Measurements from ENCODE around the gene COL28A1. TPM values are rescaled to one million over a fixed set of nuclear protein-coding genes. Genes with fewer than 3 reads are reported as not detected.

COL28A1 gene
- total RNA-seq, 1 donor = under 0.01 TPM

- TF ChIP-seq CTCF (IDR thresholded peaks at IDR 0.05; ENCODE audit: insufficient read depth, low read depth, low read length) = no peak
- no peak for DNase-seq (ENCODE audit: low read depth)
- no peak overlapping the region for H3K4me3 ChIP-seq (ENCODE audit: low read depth, low read length)
These were observed 835 bp upstream of the COL28A1 start for GRCh38 chr7:7536396-7537019.

GRCh38 chr7:7533831-7534430 lies 1.7 kb downstream of the COL28A1 start:
- no peak for TF ChIP-seq CTCF (IDR thresholded peaks at IDR 0.05; ENCODE audit: insufficient read depth, low read depth, low read length)
- no peak overlapping the region for H3K4me3 ChIP-seq (ENCODE audit: low read depth, low read length)
- DNase-seq (ENCODE audit: low read depth) = no peak

GRCh38 chr7:7529328-7529727 lies 6.3 kb downstream of the COL28A1 start:
- H3K4me3 ChIP-seq (ENCODE audit: low read depth, low read length) = no peak overlapping the region
- no peak for TF ChIP-seq CTCF (IDR thresholded peaks at IDR 0.05; ENCODE audit: insufficient read depth, low read depth, low read length)
- no peak for DNase-seq (ENCODE audit: low read depth)

- TF ChIP-seq CTCF (IDR thresholded peaks at IDR 0.05; ENCODE audit: insufficient read depth, low read depth, low read length) = no peak
- DNase-seq (ENCODE audit: low read depth) = no peak
These were observed 8.6 kb downstream of the COL28A1 start for GRCh38 chr7:7527047-7527446.

GRCh38 chr7:7526006-7526405 lies 9.7 kb downstream of the COL28A1 start:
- no peak overlapping the region for H3K4me3 ChIP-seq (ENCODE audit: low read depth, low read length)
- no peak for TF ChIP-seq CTCF (IDR thresholded peaks at IDR 0.05; ENCODE audit: insufficient read depth, low read depth, low read length)
- no peak for DNase-seq (ENCODE audit: low read depth)

More at GRCh38 chr7:7527047-7527446, 8.6 kb downstream of the COL28A1 start:
- no peak overlapping the region for H3K4me3 ChIP-seq (ENCODE audit: low read depth, low read length)

- no peak for DNase-seq (ENCODE audit: low read depth)
- H3K4me3 ChIP-seq (ENCODE audit: low read depth, low read length) = no peak overlapping the region
- TF ChIP-seq CTCF (IDR thresholded peaks at IDR 0.05; ENCODE audit: insufficient read depth, low read depth, low read length) = no peak
These were observed 11.6 kb downstream of the COL28A1 start for GRCh38 chr7:7524121-7524520.

- H3K4me3 ChIP-seq (ENCODE audit: low read depth, low read length) = no peak overlapping the region
- no peak for TF ChIP-seq CTCF (IDR thresholded peaks at IDR 0.05; ENCODE audit: insufficient read depth, low read depth, low read length)
- no peak for DNase-seq (ENCODE audit: low read depth)
These were observed 13.3 kb downstream of the COL28A1 start for GRCh38 chr7:7522421-7522820.

Data from fibroblast of villous mesenchyme (primary cell).